Esophagus muscularis mucosa (tissue), 3 donors: ENCODE data around the gene IRAK2.

Experiments used
- CTCF ChIP-seq, 3 experiments: fragments of 200-600 bp in 2 of 3; fragments of 450-650 bp in 1 of 3; sonication (generic) in 2 of 3; IDR thresholded peaks; one replicate each; pipeline ENCODE4 v1.5.1; 2017 to 2019; ENCODE audit warnings: antibody characterized with exemption in 3 of 3, mild to moderate bottlenecking in 2 of 3, moderate library complexity in 1 of 3
- POLR2AphosphoS5 ChIP-seq, 2 donors: sonication (generic); formaldehyde crosslinking; IDR thresholded peaks; one replicate each; pipeline ENCODE4 v1.6.1; 2017; ENCODE audit warnings: antibody characterized with exemption in 2 of 2

GRCh38 chr3:10234526-10235230 is 70.0 kb downstream of the IRAK2 start:
- TF ChIP-seq POLR2AphosphoS5 (IDR thresholded peaks at IDR 0.05) (no peak), CTCF (IDR thresholded peaks at IDR 0.05) (no peak)
